Esophagus (tissue), 2 donors: ENCODE measurements around the gene GSE1. TPM values are rescaled to one million over a fixed set of nuclear protein-coding genes. Genes with fewer than 3 reads are reported as not detected.

Source experiments
- H3K27ac ChIP-seq, 2 donors: one replicate each; pipeline ENCODE4 v1.5.1; 2013; ENCODE audit warnings: low read depth in 2 of 2, mild to moderate bottlenecking in 2 of 2, inconsistent platforms in 1 of 2, low read length in 1 of 2, moderate library complexity in 1 of 2
- H3K27me3 ChIP-seq, 2 donors: one replicate each; pipeline ENCODE4 v1.6.1; 2013; ENCODE audit warnings: low read length in 2 of 2, control low read depth in 1 of 2, mild to moderate bottlenecking in 1 of 2; ENCODE audit not compliant: insufficient read depth in 2 of 2, control insufficient read depth in 1 of 2
- H3K36me3 ChIP-seq, 2 donors: one replicate each; pipeline ENCODE4 v1.6.1; 2013; ENCODE audit warnings: low read length in 1 of 2; ENCODE audit not compliant: control insufficient read depth in 2 of 2, insufficient read depth in 2 of 2
- H3K4me1 ChIP-seq, 2 donors: one replicate each; pipeline ENCODE4 v1.6.1; 2013; ENCODE audit warnings: low read length in 1 of 2; ENCODE audit not compliant: control insufficient read depth in 2 of 2, insufficient read depth in 2 of 2
- H3K4me3 ChIP-seq, 2 donors: one replicate each; pipeline ENCODE4 v1.5.1; 2013; ENCODE audit warnings: low read length in 2 of 2, mild to moderate bottlenecking in 2 of 2, low read depth in 1 of 2, moderate library complexity in 1 of 2
- H3K9me3 ChIP-seq, 2 donors: one replicate each; pipeline ENCODE4 v1.6.1; 2013; ENCODE audit warnings: mild to moderate bottlenecking in 2 of 2, low read depth in 1 of 2, low read length in 1 of 2, moderate library complexity in 1 of 2; ENCODE audit not compliant: control insufficient read depth in 2 of 2, insufficient read depth in 1 of 2
- WGBS, 2 donors: extraction: QIAGEN DNeasy Blood & Tissue Kit; methylation state at CpG; one replicate each; pipeline ENCODE4 v1.1.7; 2013; 5-methylcytosine and 5-hydroxymethylcytosine counted together
- polyA plus RNA-seq, 2 donors: library from polyadenylated mRNA; stranded (reverse); fragments of 200-250 nt; gene quantifications; one replicate each; pipeline ENCODE4 v1.2.3, GENCODE V29; 2013
- donor health status: healthy with polysubstance abuse.
- donor health status: Bipolar disorder and iron deficiency.

The GSE1 gene
- polyA plus RNA-seq, 2 donors = 8.9 to 19.6 TPM

DNA sequence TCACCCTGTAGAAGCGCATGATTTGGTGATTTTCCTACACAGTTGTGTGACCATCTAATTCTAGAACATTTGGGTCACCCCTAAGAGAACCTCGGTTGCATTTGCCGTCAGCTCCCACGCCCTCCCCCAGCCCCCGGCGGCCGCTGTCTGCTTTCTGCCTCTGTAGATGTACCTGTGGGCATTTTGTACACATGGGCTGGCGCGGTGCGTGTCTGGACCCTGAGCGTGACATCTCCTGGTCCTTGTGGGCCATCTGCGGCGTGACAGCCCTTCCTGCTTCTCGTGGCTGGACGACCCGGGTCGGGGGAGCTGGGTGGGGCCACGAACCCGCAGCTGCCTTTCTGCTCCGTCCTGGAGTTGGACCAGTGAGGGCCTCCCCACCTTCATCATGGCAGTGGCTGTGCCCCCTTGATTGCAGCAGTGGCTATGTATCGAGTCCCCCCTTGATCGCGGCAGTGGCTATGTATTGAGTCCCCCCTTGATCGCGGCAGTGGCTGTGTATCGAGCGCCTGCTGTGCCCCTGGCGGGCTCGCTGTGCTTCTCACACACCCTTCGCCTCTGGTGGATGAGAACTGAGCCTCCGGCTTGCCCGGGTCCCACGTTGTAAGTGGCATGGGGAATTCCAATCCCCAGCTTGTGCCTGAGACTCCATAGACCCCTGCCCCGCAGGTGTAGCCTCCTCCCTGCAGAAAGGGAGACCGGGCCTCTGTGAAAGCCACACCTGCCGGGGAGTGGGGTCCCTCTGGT lies 24.1 kb downstream of the GSE1 start:
- Histone ChIP-seq H3K27ac (no peak overlapping the region), H3K27me3 (no peaks in the 10 kb centered on the region), H3K4me1 (peaks cover 11 to 50% of the 10 kb centered on the region in 2 donors), H3K36me3 (peaks cover 0 to 22% of the 10 kb centered on the region in 2 donors), H3K9me3 (no peaks in the 10 kb centered on the region), H3K4me3 (no peak overlapping the region)
- 90 to 91% methylated on average over 36 of the region's 36 CpGs for WGBS, 2 donors

DNA sequence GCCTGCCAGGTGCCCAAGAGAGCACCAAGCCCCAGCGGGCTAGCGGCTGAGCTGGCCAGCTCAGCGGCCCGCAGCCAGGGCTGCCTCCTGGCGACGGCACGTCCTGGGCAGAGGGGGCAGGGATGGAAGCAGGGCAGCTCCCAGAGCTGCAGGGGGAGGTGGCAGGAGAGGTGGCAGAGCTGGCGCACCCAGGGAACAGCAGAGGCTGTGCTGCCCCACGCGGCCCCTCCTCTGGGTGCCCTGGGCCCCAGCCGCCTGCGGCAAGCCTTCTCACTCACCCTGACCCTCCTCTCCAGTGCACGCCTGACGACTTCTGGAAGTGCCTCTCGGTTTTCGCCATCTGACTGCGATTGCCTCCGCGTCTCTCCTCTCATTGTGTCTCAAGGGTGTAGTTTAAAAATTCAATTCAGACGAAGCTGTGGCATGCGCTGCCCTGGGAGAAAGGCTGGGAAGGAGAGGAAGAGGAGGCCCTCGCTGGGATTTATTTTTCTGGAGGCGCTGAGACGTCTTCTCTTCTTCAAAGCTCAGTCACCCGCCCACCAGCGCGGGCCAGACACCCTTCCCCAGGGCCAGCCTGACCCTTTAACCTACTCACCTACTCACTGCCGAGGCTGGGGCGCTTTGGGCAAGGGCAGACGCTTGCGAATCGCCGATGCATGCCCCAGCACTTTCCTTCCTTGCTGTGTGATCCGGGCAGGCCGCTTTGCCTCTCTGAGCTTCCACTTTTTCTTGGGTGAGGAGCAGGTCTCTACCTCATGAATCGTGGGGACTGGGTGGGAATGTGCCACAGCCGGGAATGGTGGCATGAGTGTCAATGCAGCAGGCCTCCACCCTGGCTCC lies 24.9 kb downstream of the GSE1 start:
- Histone ChIP-seq H3K27ac (no peak overlapping the region), H3K36me3 (peaks cover 0 to 22% of the 10 kb centered on the region in 2 donors), H3K4me3 (no peak overlapping the region), H3K27me3 (no peaks in the 10 kb centered on the region), H3K4me1 (peaks cover 14 to 52% of the 10 kb centered on the region in 2 donors), H3K9me3 (no peaks in the 10 kb centered on the region)
- WGBS, 2 donors = 77 to 87% methylated on average over 37 of the region's 37 CpGs

- H3K36me3 ChIP-seq = peaks cover 0 to 19% of the 10 kb centered on the region in 2 donors
- H3K4me1 ChIP-seq = peaks cover 17 to 54% of the 10 kb centered on the region in 2 donors
- WGBS, 2 donors = 66 to 71% methylated on average over 26 of the region's 26 CpGs
- H3K27me3 ChIP-seq = no peaks in the 10 kb centered on the region
- no peaks in the 10 kb centered on the region for H3K9me3 ChIP-seq
- H3K4me3 ChIP-seq = no peak overlapping the region
- peak overlapping the region; percentile 32 to 38 for H3K27ac ChIP-seq
Measured at GRCh38 chr16:85638695-85639409, 25.7 kb downstream of the GSE1 start.

- peaks cover 0 to 11% of the 10 kb centered on the region in 2 donors for H3K36me3 ChIP-seq
- H3K4me1 ChIP-seq = peaks cover 17 to 56% of the 10 kb centered on the region in 2 donors
- H3K9me3 ChIP-seq = no peaks in the 10 kb centered on the region
- H3K4me3 ChIP-seq = no peak overlapping the region
- H3K27me3 ChIP-seq = no peaks in the 10 kb centered on the region
- WGBS, 2 donors = 57 to 58% methylated on average over 35 of the region's 35 CpGs
- H3K27ac ChIP-seq = peak overlapping the region; percentile 38 to 61
Measured at GRCh38 chr16:85639529-85640253, 26.6 kb downstream of the GSE1 start.

DNA sequence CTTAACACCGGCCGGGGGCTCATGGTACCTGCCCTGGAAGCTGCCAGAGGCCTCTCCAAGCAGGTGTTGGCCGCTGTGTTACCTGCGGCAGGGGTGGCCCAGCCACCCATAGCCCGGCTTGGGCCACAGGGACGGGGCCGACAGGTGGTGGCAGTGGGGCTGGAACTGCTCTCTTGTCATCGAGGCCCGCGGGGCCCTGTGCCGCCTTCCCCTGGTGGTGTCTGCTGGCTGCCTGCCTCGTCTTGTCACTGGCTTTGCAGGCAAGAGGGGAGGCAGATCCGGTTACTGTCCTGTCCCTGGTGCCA lies 27.1 kb downstream of the GSE1 start:
- H3K36me3 ChIP-seq = peaks cover 0 to 11% of the 10 kb centered on the region in 2 donors
- H3K27ac ChIP-seq = peak overlapping the region in 1 of 2 donors; percentile 61
- no peaks in the 10 kb centered on the region for H3K9me3 ChIP-seq
- H3K4me1 ChIP-seq = peaks cover 17 to 56% of the 10 kb centered on the region in 2 donors
- H3K27me3 ChIP-seq = no peaks in the 10 kb centered on the region
- WGBS, 2 donors = 61 to 66% methylated on average over 13 of the region's 13 CpGs
- H3K4me3 ChIP-seq = no peak overlapping the region

DNA sequence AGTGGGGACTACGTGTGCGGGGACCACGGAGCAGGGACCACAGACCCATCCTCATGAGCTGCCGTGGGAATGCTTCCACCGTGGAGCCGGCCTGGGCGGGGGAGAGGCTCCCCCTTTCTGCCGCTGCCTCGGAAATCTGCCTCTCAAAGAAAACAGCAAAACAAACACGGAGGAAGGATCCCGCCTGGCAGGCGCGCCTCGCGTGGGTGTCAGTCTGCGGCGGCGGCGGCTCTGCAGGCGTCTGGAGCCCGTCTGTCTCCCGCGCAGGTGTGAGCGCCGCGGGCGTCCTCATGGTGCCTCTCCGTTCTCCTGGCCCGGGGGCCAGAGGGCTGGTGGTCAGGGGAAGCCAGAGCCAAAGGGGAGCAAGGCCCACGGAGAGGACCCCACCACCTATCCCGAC lies 27.5 kb downstream of the GSE1 start:
- peaks cover 0 to 11% of the 10 kb centered on the region in 2 donors for H3K36me3 ChIP-seq
- 59 to 73% methylated on average over 31 of the region's 31 CpGs for WGBS, 2 donors
- H3K4me3 ChIP-seq = no peak overlapping the region
- no peaks in the 10 kb centered on the region for H3K27me3 ChIP-seq
- no peak overlapping the region for H3K27ac ChIP-seq
- peaks cover 20 to 57% of the 10 kb centered on the region in 2 donors for H3K4me1 ChIP-seq
- H3K9me3 ChIP-seq = no peaks in the 10 kb centered on the region

- Histone ChIP-seq H3K27ac (peak overlapping the region in 1 of 2 donors; percentile 22), H3K36me3 (peaks cover 0 to 17% of the 10 kb centered on the region in 2 donors), H3K4me3 (no peak overlapping the region), H3K27me3 (no peaks in the 10 kb centered on the region), H3K4me1 (peaks cover 14 to 56% of the 10 kb centered on the region in 2 donors), H3K9me3 (no peaks in the 10 kb centered on the region)
- WGBS, 2 donors = 67 to 71% methylated on average over 24 of the region's 24 CpGs
Measured at GRCh38 chr16:85641305-85641704, 28.2 kb downstream of the GSE1 start.

GRCh38 chr16:85641776-85642176 lies 28.7 kb downstream of the GSE1 start:
- Histone ChIP-seq H3K4me3 (no peak overlapping the region), H3K9me3 (no peaks in the 10 kb centered on the region), H3K27ac (peak overlapping the region in 1 of 2 donors; percentile 22), H3K27me3 (no peaks in the 10 kb centered on the region), H3K36me3 (peaks cover 0 to 20% of the 10 kb centered on the region in 2 donors), H3K4me1 (peaks cover 14 to 59% of the 10 kb centered on the region in 2 donors)
- WGBS, 2 donors = 45% methylated on average over 12 of the region's 12 CpGs
